DMS53 treated with DMSO at 0.1 percent for 48 hours (cell line): ENCODE results near the gene FLT3LG.

ENCODE experiments used
- DNase-seq: peaks from one replicate; lab custom pipeline; 2025; ENCODE audit not compliant: unreplicated experiment; lab: John Stamatoyannopoulos, UW

The FLT3LG gene

GRCh38 chr19:49487277-49488045, 13.4 kb downstream of the FLT3LG start, which contains the start of gene RPL13A:
RPL13A (plus strand) TSS chr19:49487608; CDS start chr19:49487630, 22 bp downstream.
- DNase-seq = peak; percentile 91

- DNase-seq = no peak
These were observed 14.2 kb downstream of the FLT3LG start for GRCh38 chr19:49488046-49488862.

- DNase-seq = no peak
These were observed 15.0 kb downstream of the FLT3LG start for GRCh38 chr19:49488863-49489537.

- no peak for DNase-seq
These were observed 15.7 kb downstream of the FLT3LG start for GRCh38 chr19:49489601-49490167.

GRCh38 chr19:49490287-49491029, 16.4 kb downstream of the FLT3LG start:
- no peak for DNase-seq

GRCh38 chr19:49491030-49491803, 17.2 kb downstream of the FLT3LG start:
- no peak for DNase-seq

- no peak for DNase-seq
These were observed 18.0 kb downstream of the FLT3LG start for GRCh38 chr19:49491804-49492572.

GRCh38 chr19:49492573-49493405, 18.8 kb downstream of the FLT3LG start:
- DNase-seq = peak; percentile 65

GRCh38 chr19:49496574-49497008, 22.6 kb downstream of the FLT3LG start:
- no peak for DNase-seq

GRCh38 chr19:49497047-49497788, 23.2 kb downstream of the FLT3LG start:
- DNase-seq = no peak

GRCh38 chr19:49497789-49498103, 23.7 kb downstream of the FLT3LG start:
- no peak for DNase-seq

GRCh38 chr19:49498475-49498874, 24.5 kb downstream of the FLT3LG start:
- no peak for DNase-seq

- DNase-seq = no peak
These were observed 25.1 kb downstream of the FLT3LG start for GRCh38 chr19:49499030-49499670.

GRCh38 chr19:49502866-49503581, 29.0 kb downstream of the FLT3LG start:
- peak; percentile 35 for DNase-seq

GRCh38 chr19:49503582-49503962, 29.6 kb downstream of the FLT3LG start:
- no peak for DNase-seq

GRCh38 chr19:49506575-49507105, 32.6 kb downstream of the FLT3LG start:
- peak; percentile 57 for DNase-seq
